ENCODE results near the gene PIPOX.

Gene PIPOX

DNA sequence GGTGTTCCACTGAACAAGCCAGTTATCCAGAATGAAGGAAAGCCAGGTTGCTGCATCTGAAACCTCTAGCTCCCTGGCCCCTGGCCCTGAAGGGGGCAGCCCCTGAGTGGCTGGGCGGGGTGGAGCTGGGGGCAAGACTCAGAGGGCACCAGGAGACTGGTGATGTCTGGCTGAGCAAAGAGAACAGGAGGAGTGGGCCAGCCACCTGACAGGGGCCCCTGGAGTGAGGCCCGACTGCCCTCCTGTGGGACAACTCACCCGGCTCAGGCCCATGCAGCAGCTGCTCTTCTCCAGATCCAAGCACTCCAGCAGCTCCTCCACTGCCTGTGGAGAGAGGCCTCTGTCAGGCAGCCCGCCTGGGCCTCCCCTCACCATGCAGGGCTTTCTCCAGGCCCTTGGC, 60.4 kb downstream of the PIPOX start:
- no peak for DNase-seq

All from activated CD4-positive, alpha-beta T cell treated with anti-CD3 and anti-CD28 coated beads, Interleukin-2, amount 50 U/mL, for 16 hours (primary cell).